HG03469 (cell line): ENCODE results near the gene ZNF70.

Experiments used
- ATAC-seq: cut with Tn5 transposase; IDR thresholded peaks from one replicate; pipeline ENCODE4 v1.9.1; 2021; ENCODE audit warnings: mild to moderate bottlenecking, moderate library complexity, moderate number of reproducible peaks; ENCODE audit not compliant: unreplicated experiment

ZNF70 gene

DNA sequence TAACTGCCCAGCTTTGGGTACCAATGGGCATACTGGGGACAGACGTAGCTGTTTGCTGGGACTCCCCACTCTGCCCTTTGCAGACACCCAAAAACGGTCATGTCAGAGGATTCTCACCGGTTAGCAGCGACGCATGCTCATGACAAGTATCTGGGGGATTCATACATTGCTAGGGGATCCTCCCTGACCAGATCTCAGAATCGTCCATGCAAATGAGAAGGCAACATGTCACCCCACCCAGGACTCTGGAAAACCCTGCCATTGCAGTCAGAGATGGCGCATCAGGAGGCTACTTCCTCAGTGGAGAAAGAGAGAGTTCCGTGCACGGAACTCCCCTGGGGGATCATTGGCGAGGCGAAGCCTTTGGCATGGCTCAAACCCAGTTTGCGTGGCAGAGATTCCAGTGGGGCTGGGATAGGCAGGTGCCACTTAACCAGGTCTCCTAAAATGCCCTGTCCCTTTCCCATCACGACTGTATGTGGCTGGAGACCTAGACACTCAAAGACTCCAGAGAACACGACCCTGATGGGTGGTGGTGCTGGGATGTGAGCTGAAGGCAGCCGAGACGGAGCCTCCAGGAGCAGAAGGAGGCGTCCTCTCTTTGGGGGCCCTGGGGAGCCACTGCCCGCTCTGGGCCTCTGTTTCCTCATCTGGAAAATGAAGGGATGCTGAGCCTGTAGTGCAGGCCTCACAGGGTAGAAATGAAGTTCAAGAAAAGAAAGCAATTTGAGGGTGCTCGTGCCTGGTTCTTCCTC lies 55.2 kb downstream of the ZNF70 start:
- no peak for ATAC-seq

- ATAC-seq = no peak
Observed at GRCh38 chr22:23695141-23695540, 55.8 kb downstream of the ZNF70 start.

GRCh38 chr22:23693979-23694680 lies 56.8 kb downstream of the ZNF70 start:
- no peak for ATAC-seq

GRCh38 chr22:23692598-23693291 lies 58.2 kb downstream of the ZNF70 start:
- no peak for ATAC-seq

- no peak for ATAC-seq
Observed at GRCh38 chr22:23691748-23692423, 59.0 kb downstream of the ZNF70 start.

GRCh38 chr22:23690713-23691112 lies 60.2 kb downstream of the ZNF70 start, which contains the start of gene RGL4:
TSS of gene RGL4 (plus strand) at chr22:23691013. CDS start at chr22:23692031, 1,018 bp downstream.
- no peak for ATAC-seq

DNA sequence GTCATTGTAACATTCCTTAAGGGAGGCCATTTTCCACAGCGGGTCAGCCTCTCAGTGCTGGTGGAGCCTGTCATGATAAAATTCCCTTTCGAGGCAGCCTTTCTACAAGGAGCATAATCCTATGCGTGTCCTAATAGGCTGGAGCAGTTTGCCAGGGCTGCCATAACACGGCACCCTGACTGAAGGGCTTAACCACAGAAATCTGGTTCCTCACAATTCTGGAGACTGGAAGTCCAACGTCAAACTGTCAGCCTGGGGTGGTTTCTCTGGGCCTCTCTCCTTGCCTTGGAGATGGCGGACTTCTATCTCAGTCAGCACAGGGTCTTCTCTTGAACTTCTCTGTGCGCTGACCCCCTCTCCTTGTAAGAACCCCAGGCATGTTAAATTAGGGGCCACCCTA lies 61.5 kb downstream of the ZNF70 start:
- ATAC-seq = no peak
